IMR-90 (cell line): ENCODE results near the gene CDK17.

Experiments used
- BHLHE40 ChIP-seq: fragments of 150-350 bp; IDR thresholded peaks from 2 replicates; pipeline ENCODE4 v1.6.1; 2016; ENCODE audit warnings: mild to moderate bottlenecking, low read depth, low read length
- CEBPB ChIP-seq: IDR thresholded peaks from 2 replicates; pipeline ENCODE4 v1.6.1; 2012; ENCODE audit warnings: low read depth, low read length, improper control_type of control experiment
- CHD1 ChIP-seq: IDR thresholded peaks from 2 replicates; pipeline ENCODE4 v1.6.1; 2012; ENCODE audit warnings: low read depth, low read length, improper control_type of control experiment
- CTCF ChIP-seq: conservative IDR thresholded peaks from 2 replicates; pipeline ENCODE4 v1.5.1; 2012; ENCODE audit warnings: mild to moderate bottlenecking, low read depth, low read length, improper control_type of control experiment
- MAZ ChIP-seq: IDR thresholded peaks from 2 replicates; pipeline ENCODE4 v1.6.1; 2012; ENCODE audit warnings: low read depth, mild to moderate bottlenecking, low read length, improper control_type of control experiment, moderate library complexity, borderline replicate concordance
- MXI1 ChIP-seq: IDR thresholded peaks from 2 replicates; pipeline ENCODE4 v1.6.1; 2012; ENCODE audit warnings: low read depth, mild to moderate bottlenecking, low read length, moderate library complexity, borderline replicate concordance
- RAD21 ChIP-seq: IDR thresholded peaks from 2 replicates; pipeline ENCODE4 v1.6.1; 2012; ENCODE audit warnings: low read length, improper control_type of control experiment
- RFX5 ChIP-seq: IDR thresholded peaks from 2 replicates; pipeline ENCODE4 v1.8.0; 2012; ENCODE audit warnings: low read depth, mild to moderate bottlenecking, low read length, moderate library complexity
- USF2 ChIP-seq: fragments of 150-350 bp; IDR thresholded peaks from 2 replicates; pipeline ENCODE4 v1.6.1; 2017; ENCODE audit warnings: mild to moderate bottlenecking, antibody characterized with exemption, low read length, low read depth

GRCh38 chr12:96350982-96351381 lies 49.3 kb downstream of the CDK17 start:
- TF ChIP-seq MAZ: no peak
- no peak for TF ChIP-seq RAD21
- TF ChIP-seq CTCF: no peak
- TF ChIP-seq BHLHE40: no peak
- no peak for TF ChIP-seq MXI1
- no peak for TF ChIP-seq USF2
- no peak for TF ChIP-seq CHD1
- no peak for TF ChIP-seq RFX5
- TF ChIP-seq CEBPB: 0 out of 2 replicates have a peak, but pooled peaks have one; percentile 4
